Endothelial cell of umbilical vein (primary cell): ENCODE data around the gene TFAP2E.

Experiments
- CTCF ChIP-seq, 2 donors: IDR thresholded peaks; 1 replicate in 1 of 2; 2 replicates in 1 of 2; pipeline ENCODE4 v1.5.1; 2011; ENCODE audit warnings: low read length in 2 of 2, mild to moderate bottlenecking in 2 of 2, moderate library complexity in 2 of 2, control low read depth in 1 of 2, inconsistent platforms in 1 of 2, low read depth in 1 of 2; ENCODE audit not compliant: insufficient read depth in 1 of 2; ENCODE audit errors: extremely low read depth in 1 of 2
- EZH2 ChIP-seq: IDR thresholded peaks from 2 replicates; pipeline ENCODE4 v1.6.1; 2012; ENCODE audit warnings: borderline replicate concordance, low read depth, mild to moderate bottlenecking, moderate library complexity, low read length, inconsistent platforms; ENCODE audit not compliant: severe bottlenecking
- MYC ChIP-seq: IDR thresholded peaks from one replicate; pipeline ENCODE4 v1.6.1; 2011; ENCODE audit warnings: mild to moderate bottlenecking, low read depth, low read length
- POLR2A ChIP-seq: IDR thresholded peaks from 2 replicates; pipeline ENCODE4 v1.6.1; 2012; ENCODE audit warnings: low read depth, mild to moderate bottlenecking, control low read depth, low read length
- POLR2AphosphoS5 ChIP-seq: IDR thresholded peaks from 2 replicates; pipeline ENCODE4 v1.6.1; 2012; ENCODE audit warnings: low read depth, mild to moderate bottlenecking, control low read depth, low read length, moderate library complexity; ENCODE audit not compliant: insufficient read depth

- no peak for TF ChIP-seq CTCF (IDR thresholded peaks at IDR 0.05; ENCODE audit: extremely low read depth in 1 of 2, insufficient read depth in 1 of 2, low read depth in 1 of 2, low read length in 2 of 2)
- TF ChIP-seq POLR2AphosphoS5: no peak
- TF ChIP-seq POLR2A: no peak
- TF ChIP-seq EZH2: no peak
- no peak for TF ChIP-seq MYC
Observed at GRCh38 chr1:35561297-35561971, 11.7 kb upstream of the TFAP2E start.
